HepG2 (cell line): ENCODE results near the gene NEK7. TPM values are rescaled to one million over a fixed set of nuclear protein-coding genes. Genes with fewer than 3 reads are reported as not detected.

ENCODE experiments used
- ESRRA ChIP-seq: sonication (generic); formaldehyde crosslinking; IDR thresholded peaks from 2 replicates; pipeline ENCODE4 v1.5.1; 2020; ENCODE audit warnings: mild to moderate bottlenecking, low read depth, missing genetic modification reagents
- HOXA3 ChIP-seq: sonication (generic); formaldehyde crosslinking; IDR thresholded peaks from 2 replicates; pipeline ENCODE4 v1.5.0; 2020; ENCODE audit warnings: missing genetic modification reagents
- ZNF253 ChIP-seq: sonication (generic); formaldehyde crosslinking; IDR thresholded peaks from 2 replicates; pipeline ENCODE4 v1.8.0; 2022; ENCODE audit warnings: mild to moderate bottlenecking, missing genetic modification reagents, borderline replicate concordance
- ZNF34 ChIP-seq: sonication (generic); formaldehyde crosslinking; IDR thresholded peaks from 2 replicates; pipeline ENCODE4 v1.4.0; 2020; ENCODE audit warnings: mild to moderate bottlenecking, missing genetic modification reagents, borderline replicate concordance
- ZNF713 ChIP-seq: sonication (generic); formaldehyde crosslinking; IDR thresholded peaks from 2 replicates; pipeline ENCODE4 v1.4.0; 2020; ENCODE audit warnings: mild to moderate bottlenecking, missing genetic modification reagents
- polyA plus RNA-seq, 8 experiments: library from polyadenylated mRNA; depleted of rRNA in 3 of 8; stranded (reverse) in 7 of 8; unstranded in 1 of 8; fragments of >200 nt; fragmentation: Illumina TruSeq in 4 of 8; extraction: Trizol in 4 of 8; gene quantifications; 2 replicates each; pipeline versions ENCODE4 v1.2.1 to v1.2.3, GENCODE V29; 2011 to 2016; ENCODE audit warnings: low read depth in 4 of 8, missing spikeins in 1 of 8, mixed read lengths in 1 of 8; ENCODE audit not compliant: insufficient read depth in 1 of 8
- total RNA-seq, 5 experiments: library from RNA; depleted of rRNA; stranded (reverse); fragments of >200 nt; fragmentation: Illumina TruSeq; extraction: Trizol; gene quantifications; 2 replicates each; pipeline ENCODE4 v1.2.3, GENCODE V29; 2016; ENCODE audit warnings: low read depth in 1 of 5
- TF ChIP-seq, protein P1 (sequence below): sonication (generic); formaldehyde crosslinking; IDR thresholded peaks from 2 replicates; pipeline ENCODE4 v1.5.0; 2020; ENCODE audit warnings: mild to moderate bottlenecking, missing genetic modification reagents, borderline replicate concordance
- TF ChIP-seq, protein P2 (sequence below): sonication (generic); formaldehyde crosslinking; IDR thresholded peaks from 2 replicates; pipeline ENCODE4 v1.4.0; 2020; ENCODE audit warnings: missing genetic modification reagents
- TF ChIP-seq, protein P3 (sequence below): sonication (generic); formaldehyde crosslinking; IDR thresholded peaks from 2 replicates; pipeline ENCODE4 v1.4.0; 2020; ENCODE audit warnings: missing genetic modification reagents
- TF ChIP-seq, protein P4 (sequence below): sonication (generic); formaldehyde crosslinking; conservative IDR thresholded peaks from 2 replicates; pipeline ENCODE4 v1.4.0; 2020; ENCODE audit warnings: missing genetic modification reagents

Gene NEK7
- total and polyA plus RNA-seq, 2 of the 13 experiments (the other 11 are each of a cell fraction or from before 2014, with no cell fraction given) = 18.1 to 19.2 TPM

DNA sequence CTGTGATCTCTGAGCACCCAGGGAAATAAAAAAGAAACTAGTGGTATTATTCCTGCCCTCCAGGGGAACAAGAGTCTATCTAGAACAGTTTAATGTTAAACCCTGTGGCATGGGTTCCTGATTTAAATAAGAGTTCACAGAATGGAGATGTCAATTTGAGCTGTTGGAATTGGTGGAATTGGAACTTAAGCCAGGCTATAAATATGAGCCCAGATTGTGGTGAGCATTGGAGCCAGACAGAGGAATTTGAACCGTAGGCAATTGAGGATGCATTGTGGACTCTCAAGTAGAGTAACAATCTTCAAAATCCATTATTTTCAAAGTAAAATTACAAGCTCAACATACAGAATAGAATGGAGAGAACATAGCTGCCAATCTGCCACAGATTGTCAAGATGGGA lies 98.2 kb downstream of the NEK7 start (continued):
- TF ChIP-seq, protein P1, sequence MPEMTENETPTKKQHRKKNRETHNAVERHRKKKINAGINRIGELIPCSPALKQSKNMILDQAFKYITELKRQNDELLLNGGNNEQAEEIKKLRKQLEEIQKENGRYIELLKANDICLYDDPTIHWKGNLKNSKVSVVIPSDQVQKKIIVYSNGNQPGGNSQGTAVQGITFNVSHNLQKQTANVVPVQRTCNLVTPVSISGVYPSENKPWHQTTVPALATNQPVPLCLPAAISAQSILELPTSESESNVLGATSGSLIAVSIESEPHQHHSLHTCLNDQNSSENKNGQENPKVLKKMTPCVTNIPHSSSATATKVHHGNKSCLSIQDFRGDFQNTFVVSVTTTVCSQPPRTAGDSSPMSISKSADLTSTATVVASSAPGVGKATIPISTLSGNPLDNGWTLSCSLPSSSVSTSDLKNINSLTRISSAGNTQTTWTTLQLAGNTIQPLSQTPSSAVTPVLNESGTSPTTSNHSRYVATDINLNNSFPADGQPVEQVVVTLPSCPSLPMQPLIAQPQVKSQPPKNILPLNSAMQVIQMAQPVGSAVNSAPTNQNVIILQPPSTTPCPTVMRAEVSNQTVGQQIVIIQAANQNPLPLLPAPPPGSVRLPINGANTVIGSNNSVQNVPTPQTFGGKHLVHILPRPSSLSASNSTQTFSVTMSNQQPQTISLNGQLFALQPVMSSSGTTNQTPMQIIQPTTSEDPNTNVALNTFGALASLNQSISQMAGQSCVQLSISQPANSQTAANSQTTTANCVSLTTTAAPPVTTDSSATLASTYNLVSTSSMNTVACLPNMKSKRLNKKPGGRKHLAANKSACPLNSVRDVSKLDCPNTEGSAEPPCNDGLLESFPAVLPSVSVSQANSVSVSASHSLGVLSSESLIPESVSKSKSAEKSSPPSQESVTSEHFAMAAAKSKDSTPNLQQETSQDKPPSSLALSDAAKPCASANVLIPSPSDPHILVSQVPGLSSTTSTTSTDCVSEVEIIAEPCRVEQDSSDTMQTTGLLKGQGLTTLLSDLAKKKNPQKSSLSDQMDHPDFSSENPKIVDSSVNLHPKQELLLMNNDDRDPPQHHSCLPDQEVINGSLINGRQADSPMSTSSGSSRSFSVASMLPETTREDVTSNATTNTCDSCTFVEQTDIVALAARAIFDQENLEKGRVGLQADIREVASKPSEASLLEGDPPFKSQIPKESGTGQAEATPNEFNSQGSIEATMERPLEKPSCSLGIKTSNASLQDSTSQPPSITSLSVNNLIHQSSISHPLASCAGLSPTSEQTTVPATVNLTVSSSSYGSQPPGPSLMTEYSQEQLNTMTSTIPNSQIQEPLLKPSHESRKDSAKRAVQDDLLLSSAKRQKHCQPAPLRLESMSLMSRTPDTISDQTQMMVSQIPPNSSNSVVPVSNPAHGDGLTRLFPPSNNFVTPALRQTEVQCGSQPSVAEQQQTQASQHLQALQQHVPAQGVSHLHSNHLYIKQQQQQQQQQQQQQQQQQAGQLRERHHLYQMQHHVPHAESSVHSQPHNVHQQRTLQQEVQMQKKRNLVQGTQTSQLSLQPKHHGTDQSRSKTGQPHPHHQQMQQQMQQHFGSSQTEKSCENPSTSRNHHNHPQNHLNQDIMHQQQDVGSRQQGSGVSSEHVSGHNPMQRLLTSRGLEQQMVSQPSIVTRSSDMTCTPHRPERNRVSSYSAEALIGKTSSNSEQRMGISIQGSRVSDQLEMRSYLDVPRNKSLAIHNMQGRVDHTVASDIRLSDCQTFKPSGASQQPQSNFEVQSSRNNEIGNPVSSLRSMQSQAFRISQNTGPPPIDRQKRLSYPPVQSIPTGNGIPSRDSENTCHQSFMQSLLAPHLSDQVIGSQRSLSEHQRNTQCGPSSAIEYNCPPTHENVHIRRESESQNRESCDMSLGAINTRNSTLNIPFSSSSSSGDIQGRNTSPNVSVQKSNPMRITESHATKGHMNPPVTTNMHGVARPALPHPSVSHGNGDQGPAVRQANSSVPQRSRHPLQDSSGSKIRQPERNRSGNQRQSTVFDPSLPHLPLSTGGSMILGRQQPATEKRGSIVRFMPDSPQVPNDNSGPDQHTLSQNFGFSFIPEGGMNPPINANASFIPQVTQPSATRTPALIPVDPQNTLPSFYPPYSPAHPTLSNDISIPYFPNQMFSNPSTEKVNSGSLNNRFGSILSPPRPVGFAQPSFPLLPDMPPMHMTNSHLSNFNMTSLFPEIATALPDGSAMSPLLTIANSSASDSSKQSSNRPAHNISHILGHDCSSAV (CRISPR knock-in tag) = no peak
- TF ChIP-seq ESRRA (CRISPR knock-in tag) (no peak), HOXA3 (no peak), ZNF713 (CRISPR knock-in tag) (no peak), ZNF253 (CRISPR knock-in tag) (no peak), ZNF34 (CRISPR knock-in tag) (no peak)
- TF ChIP-seq, protein P2, sequence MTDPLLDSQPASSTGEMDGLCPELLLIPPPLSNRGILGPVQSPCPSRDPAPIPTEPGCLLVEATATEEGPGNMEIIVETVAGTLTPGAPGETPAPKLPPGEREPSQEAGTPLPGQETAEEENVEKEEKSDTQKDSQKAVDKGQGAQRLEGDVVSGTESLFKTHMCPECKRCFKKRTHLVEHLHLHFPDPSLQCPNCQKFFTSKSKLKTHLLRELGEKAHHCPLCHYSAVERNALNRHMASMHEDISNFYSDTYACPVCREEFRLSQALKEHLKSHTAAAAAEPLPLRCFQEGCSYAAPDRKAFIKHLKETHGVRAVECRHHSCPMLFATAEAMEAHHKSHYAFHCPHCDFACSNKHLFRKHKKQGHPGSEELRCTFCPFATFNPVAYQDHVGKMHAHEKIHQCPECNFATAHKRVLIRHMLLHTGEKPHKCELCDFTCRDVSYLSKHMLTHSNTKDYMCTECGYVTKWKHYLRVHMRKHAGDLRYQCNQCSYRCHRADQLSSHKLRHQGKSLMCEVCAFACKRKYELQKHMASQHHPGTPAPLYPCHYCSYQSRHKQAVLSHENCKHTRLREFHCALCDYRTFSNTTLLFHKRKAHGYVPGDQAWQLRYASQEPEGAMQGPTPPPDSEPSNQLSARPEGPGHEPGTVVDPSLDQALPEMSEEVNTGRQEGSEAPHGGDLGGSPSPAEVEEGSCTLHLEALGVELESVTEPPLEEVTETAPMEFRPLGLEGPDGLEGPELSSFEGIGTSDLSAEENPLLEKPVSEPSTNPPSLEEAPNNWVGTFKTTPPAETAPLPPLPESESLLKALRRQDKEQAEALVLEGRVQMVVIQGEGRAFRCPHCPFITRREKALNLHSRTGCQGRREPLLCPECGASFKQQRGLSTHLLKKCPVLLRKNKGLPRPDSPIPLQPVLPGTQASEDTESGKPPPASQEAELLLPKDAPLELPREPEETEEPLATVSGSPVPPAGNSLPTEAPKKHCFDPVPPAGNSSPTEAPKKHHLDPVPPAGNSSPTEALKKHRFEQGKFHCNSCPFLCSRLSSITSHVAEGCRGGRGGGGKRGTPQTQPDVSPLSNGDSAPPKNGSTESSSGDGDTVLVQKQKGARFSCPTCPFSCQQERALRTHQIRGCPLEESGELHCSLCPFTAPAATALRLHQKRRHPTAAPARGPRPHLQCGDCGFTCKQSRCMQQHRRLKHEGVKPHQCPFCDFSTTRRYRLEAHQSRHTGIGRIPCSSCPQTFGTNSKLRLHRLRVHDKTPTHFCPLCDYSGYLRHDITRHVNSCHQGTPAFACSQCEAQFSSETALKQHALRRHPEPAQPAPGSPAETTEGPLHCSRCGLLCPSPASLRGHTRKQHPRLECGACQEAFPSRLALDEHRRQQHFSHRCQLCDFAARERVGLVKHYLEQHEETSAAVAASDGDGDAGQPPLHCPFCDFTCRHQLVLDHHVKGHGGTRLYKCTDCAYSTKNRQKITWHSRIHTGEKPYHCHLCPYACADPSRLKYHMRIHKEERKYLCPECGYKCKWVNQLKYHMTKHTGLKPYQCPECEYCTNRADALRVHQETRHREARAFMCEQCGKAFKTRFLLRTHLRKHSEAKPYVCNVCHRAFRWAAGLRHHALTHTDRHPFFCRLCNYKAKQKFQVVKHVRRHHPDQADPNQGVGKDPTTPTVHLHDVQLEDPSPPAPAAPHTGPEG (CRISPR knock-in tag) = no peak
- TF ChIP-seq, protein P3, sequence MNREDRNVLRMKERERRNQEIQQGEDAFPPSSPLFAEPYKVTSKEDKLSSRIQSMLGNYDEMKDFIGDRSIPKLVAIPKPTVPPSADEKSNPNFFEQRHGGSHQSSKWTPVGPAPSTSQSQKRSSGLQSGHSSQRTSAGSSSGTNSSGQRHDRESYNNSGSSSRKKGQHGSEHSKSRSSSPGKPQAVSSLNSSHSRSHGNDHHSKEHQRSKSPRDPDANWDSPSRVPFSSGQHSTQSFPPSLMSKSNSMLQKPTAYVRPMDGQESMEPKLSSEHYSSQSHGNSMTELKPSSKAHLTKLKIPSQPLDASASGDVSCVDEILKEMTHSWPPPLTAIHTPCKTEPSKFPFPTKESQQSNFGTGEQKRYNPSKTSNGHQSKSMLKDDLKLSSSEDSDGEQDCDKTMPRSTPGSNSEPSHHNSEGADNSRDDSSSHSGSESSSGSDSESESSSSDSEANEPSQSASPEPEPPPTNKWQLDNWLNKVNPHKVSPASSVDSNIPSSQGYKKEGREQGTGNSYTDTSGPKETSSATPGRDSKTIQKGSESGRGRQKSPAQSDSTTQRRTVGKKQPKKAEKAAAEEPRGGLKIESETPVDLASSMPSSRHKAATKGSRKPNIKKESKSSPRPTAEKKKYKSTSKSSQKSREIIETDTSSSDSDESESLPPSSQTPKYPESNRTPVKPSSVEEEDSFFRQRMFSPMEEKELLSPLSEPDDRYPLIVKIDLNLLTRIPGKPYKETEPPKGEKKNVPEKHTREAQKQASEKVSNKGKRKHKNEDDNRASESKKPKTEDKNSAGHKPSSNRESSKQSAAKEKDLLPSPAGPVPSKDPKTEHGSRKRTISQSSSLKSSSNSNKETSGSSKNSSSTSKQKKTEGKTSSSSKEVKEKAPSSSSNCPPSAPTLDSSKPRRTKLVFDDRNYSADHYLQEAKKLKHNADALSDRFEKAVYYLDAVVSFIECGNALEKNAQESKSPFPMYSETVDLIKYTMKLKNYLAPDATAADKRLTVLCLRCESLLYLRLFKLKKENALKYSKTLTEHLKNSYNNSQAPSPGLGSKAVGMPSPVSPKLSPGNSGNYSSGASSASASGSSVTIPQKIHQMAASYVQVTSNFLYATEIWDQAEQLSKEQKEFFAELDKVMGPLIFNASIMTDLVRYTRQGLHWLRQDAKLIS (CRISPR knock-in tag) = no peak
- TF ChIP-seq, protein P4, sequence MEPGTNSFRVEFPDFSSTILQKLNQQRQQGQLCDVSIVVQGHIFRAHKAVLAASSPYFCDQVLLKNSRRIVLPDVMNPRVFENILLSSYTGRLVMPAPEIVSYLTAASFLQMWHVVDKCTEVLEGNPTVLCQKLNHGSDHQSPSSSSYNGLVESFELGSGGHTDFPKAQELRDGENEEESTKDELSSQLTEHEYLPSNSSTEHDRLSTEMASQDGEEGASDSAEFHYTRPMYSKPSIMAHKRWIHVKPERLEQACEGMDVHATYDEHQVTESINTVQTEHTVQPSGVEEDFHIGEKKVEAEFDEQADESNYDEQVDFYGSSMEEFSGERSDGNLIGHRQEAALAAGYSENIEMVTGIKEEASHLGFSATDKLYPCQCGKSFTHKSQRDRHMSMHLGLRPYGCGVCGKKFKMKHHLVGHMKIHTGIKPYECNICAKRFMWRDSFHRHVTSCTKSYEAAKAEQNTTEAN (CRISPR knock-in tag) = no peak
